Breast epithelium (tissue), 4 donors: ENCODE measurements around the gene RNU5D-1. TPM values are rescaled to one million over a fixed set of nuclear protein-coding genes. Genes with fewer than 3 reads are reported as not detected.

Experiments
- DNase-seq, 2 donors: peaks; one replicate each; pipeline ENCODE4 v3.0.0-alpha.2; 2019; ENCODE audit warnings: low spot score in 2 of 2
- H3K27ac ChIP-seq, 2 donors: fragments of 200-600 bp; sonication (generic) in 1 of 2; one replicate each; pipeline ENCODE4 v1.5.1; 2016 to 2019; ENCODE audit warnings: mild to moderate bottlenecking in 1 of 2
- H3K27me3 ChIP-seq, 2 donors: fragments of 200-600 bp; sonication (generic) in 1 of 2; one replicate each; pipeline versions ENCODE4 v1.5.1 to v1.6.0; 2017 to 2019; ENCODE audit warnings: control low read depth in 1 of 2, mild to moderate bottlenecking in 1 of 2
- H3K36me3 ChIP-seq: fragments of 200-600 bp; one replicate; pipeline ENCODE4 v1.5.1; 2019
- H3K4me1 ChIP-seq, 2 donors: fragments of 200-600 bp; sonication (generic); one replicate each; pipeline ENCODE4 v1.5.1; 2016 to 2019; ENCODE audit warnings: control low read depth in 1 of 2
- H3K4me3 ChIP-seq, 3 donors: fragments of 200-600 bp; sonication (generic); 1 replicate in 2 of 3; 2 replicates in 1 of 3; pipeline ENCODE4 v1.5.1; 2016 to 2019; ENCODE audit warnings: mild to moderate bottlenecking in 3 of 3, moderate library complexity in 2 of 3
- H3K9me3 ChIP-seq, 2 donors: fragments of 200-600 bp; sonication (generic) in 1 of 2; one replicate each; pipeline ENCODE4 v1.5.1; 2016 to 2019; ENCODE audit warnings: control low read depth in 1 of 2
- CTCF ChIP-seq, 3 donors: fragments of 450-650 bp; IDR thresholded peaks; one replicate each; pipeline ENCODE4 v1.5.1; 2016 to 2017; ENCODE audit warnings: antibody characterized with exemption in 3 of 3, mild to moderate bottlenecking in 3 of 3, moderate library complexity in 3 of 3
- POLR2A ChIP-seq: fragments of 450-650 bp; IDR thresholded peaks from one replicate; pipeline ENCODE4 v1.6.1; 2016; ENCODE audit warnings: antibody characterized with exemption, mild to moderate bottlenecking, moderate library complexity
- POLR2AphosphoS5 ChIP-seq, 3 donors: sonication (generic); formaldehyde crosslinking; IDR thresholded peaks; one replicate each; pipeline ENCODE4 v1.6.1; 2017; ENCODE audit warnings: antibody characterized with exemption in 3 of 3
- intact Hi-C: fragments of 100-400 bp; cut with DNase I; formaldehyde crosslinking; loops from one replicate; pipeline ENCODE4 v1.15.1; 2023; ENCODE audit warnings: low total_unique reads
- total RNA-seq, 3 donors: library from RNA; depleted of rRNA; stranded (reverse); fragments of >200 nt; gene quantifications; one replicate each; pipeline ENCODE4 v1.1.0, GENCODE V29; 2016

The RNU5D-1 gene
- total RNA-seq, 3 donors from 2014 or later, result not detected

GRCh38 chr1:44724955-44725698 is 5.8 kb downstream of the RNU5D-1 start:
- no peak for DNase-seq
- Histone ChIP-seq H3K36me3 (no peaks in the 10 kb centered on the region), H3K27me3 (no peaks in the 10 kb centered on the region), H3K9me3 (no peaks in the 10 kb centered on the region), H3K27ac (no peak overlapping the region), H3K4me1 (no peaks in the 10 kb centered on the region), H3K4me3 (no peak overlapping the region)
- TF ChIP-seq POLR2A, result no peak
- no peak for TF ChIP-seq POLR2AphosphoS5 (IDR thresholded peaks at IDR 0.05)
- TF ChIP-seq CTCF (IDR thresholded peaks at IDR 0.05), result no peak
- intact Hi-C loops, result no loop called here

GRCh38 chr1:44724296-44724954 is 6.5 kb downstream of the RNU5D-1 start:
- Histone ChIP-seq H3K27me3 (no peaks in the 10 kb centered on the region), H3K9me3 (no peaks in the 10 kb centered on the region), H3K4me3 (no peak overlapping the region), H3K4me1 (no peaks in the 10 kb centered on the region), H3K36me3 (no peaks in the 10 kb centered on the region), H3K27ac (no peak overlapping the region)
- TF ChIP-seq POLR2A (no peak), CTCF (IDR thresholded peaks at IDR 0.05) (no peak), POLR2AphosphoS5 (IDR thresholded peaks at IDR 0.05) (no peak)
- intact Hi-C loops, result no loop called here
- no peak for DNase-seq

- TF ChIP-seq CTCF (IDR thresholded peaks at IDR 0.05) (no peak), POLR2AphosphoS5 (IDR thresholded peaks at IDR 0.05) (no peak), POLR2A (no peak)
- Histone ChIP-seq H3K4me3 (no peak overlapping the region), H3K4me1 (no peaks in the 10 kb centered on the region), H3K9me3 (no peaks in the 10 kb centered on the region), H3K36me3 (no peaks in the 10 kb centered on the region), H3K27me3 (no peaks in the 10 kb centered on the region), H3K27ac (no peak overlapping the region)
- no peak for DNase-seq
- intact Hi-C loops, result no loop called here
Measured at GRCh38 chr1:44723496-44724295, 7.3 kb downstream of the RNU5D-1 start.

- TF ChIP-seq POLR2A (no peak), CTCF (IDR thresholded peaks at IDR 0.05) (no peak), POLR2AphosphoS5 (IDR thresholded peaks at IDR 0.05) (no peak)
- no peak for DNase-seq
- Histone ChIP-seq H3K4me1 (no peaks in the 10 kb centered on the region), H3K27me3 (no peaks in the 10 kb centered on the region), H3K9me3 (no peaks in the 10 kb centered on the region), H3K36me3 (no peaks in the 10 kb centered on the region), H3K27ac (no peak overlapping the region), H3K4me3 (no peak overlapping the region)
- intact Hi-C loops, result no loop called here
Measured at GRCh38 chr1:44723064-44723463, 7.9 kb downstream of the RNU5D-1 start.
